Loucy (cell line): ENCODE measurements around the gene PCGF6.
"Not testable (repeated sequence)": the region's sequence is repeated elsewhere in the genome, so short reads cannot be mapped to it uniquely, and the experiment has no call there.

Experiments used
- H2AFZ ChIP-seq: fragments of 200-600 bp; sonication (generic); 2 replicates; pipeline ENCODE4 v1.6.0; 2016; ENCODE audit warnings: antibody characterized with exemption, mild to moderate bottlenecking, low read length, moderate library complexity
- H3F3A ChIP-seq: fragments of 200-600 bp; 2 replicates; pipeline ENCODE4 v1.6.0; 2016; ENCODE audit warnings: antibody characterized with exemption, low read depth, mild to moderate bottlenecking
- H3K27me3 ChIP-seq: fragments of 200-600 bp; sonication (generic); 2 replicates; pipeline ENCODE4 v1.6.1; 2014; ENCODE audit warnings: low read length, mild to moderate bottlenecking; ENCODE audit not compliant: insufficient read depth, poor library complexity, severe bottlenecking
- H3K36me3 ChIP-seq: fragments of 200-600 bp; sonication (generic); 2 replicates; pipeline ENCODE4 v1.6.1; 2016; ENCODE audit warnings: low read length; ENCODE audit not compliant: insufficient read depth
- H3K4me1 ChIP-seq: fragments of 200-600 bp; sonication (generic); 2 replicates; pipeline ENCODE4 v1.5.1; 2014; ENCODE audit warnings: low read length, mild to moderate bottlenecking; ENCODE audit not compliant: insufficient read depth, poor library complexity, severe bottlenecking
- H3K4me2 ChIP-seq: fragments of 200-600 bp; sonication (generic); 2 replicates; pipeline ENCODE4 v1.6.0; 2014; ENCODE audit warnings: antibody characterized with exemption, low read length, low read depth, mild to moderate bottlenecking; ENCODE audit not compliant: poor library complexity, severe bottlenecking
- H3K4me3 ChIP-seq: fragments of 200-600 bp; sonication (generic); 2 replicates; pipeline ENCODE4 v1.5.1; 2014; ENCODE audit warnings: low read length, mild to moderate bottlenecking, mixed read lengths; ENCODE audit not compliant: poor library complexity, severe bottlenecking
- H3K79me2 ChIP-seq: fragments of 200-600 bp; sonication (generic); 2 replicates; pipeline ENCODE4 v1.6.1; 2014; ENCODE audit warnings: low read length; ENCODE audit not compliant: insufficient read depth
- H3K9ac ChIP-seq: fragments of 200-600 bp; sonication (generic); 2 replicates; pipeline ENCODE4 v1.6.0; 2014; ENCODE audit warnings: mild to moderate bottlenecking, low read depth, low read length, moderate library complexity; ENCODE audit not compliant: poor library complexity, severe bottlenecking
- H3K9me2 ChIP-seq: fragments of 200-600 bp; sonication (generic); replicated peaks from 2 replicates; pipeline ENCODE4 v1.6.1; 2016; ENCODE audit warnings: low read depth, low read length, mixed read lengths
- H3K9me3 ChIP-seq: fragments of 200-600 bp; sonication (generic); 2 replicates; pipeline ENCODE4 v1.6.1; 2014; ENCODE audit warnings: mild to moderate bottlenecking, antibody characterized with exemption, low read length, low read depth; ENCODE audit not compliant: insufficient read depth
- H4K20me1 ChIP-seq: fragments of 200-600 bp; sonication (generic); 2 replicates; pipeline ENCODE4 v1.6.0; 2014; ENCODE audit warnings: antibody characterized with exemption, low read length, mild to moderate bottlenecking; ENCODE audit not compliant: insufficient read depth, poor library complexity, severe bottlenecking
- EZH2phosphoT487 ChIP-seq: fragments of 200-600 bp; IDR thresholded peaks from 2 replicates; pipeline ENCODE4 v1.6.1; 2018; ENCODE audit warnings: antibody characterized with exemption, mild to moderate bottlenecking, moderate library complexity, borderline replicate concordance
- TF ChIP-seq, protein P1 (sequence below): fragments of 200-600 bp; sonication (generic); conservative IDR thresholded peaks from 2 replicates; pipeline ENCODE4 v1.5.1; 2014; ENCODE audit warnings: mild to moderate bottlenecking, antibody characterized with exemption, low read length

The PCGF6 gene

GRCh38 chr10:103265717-103266329 is 85.1 kb downstream of the PCGF6 start:
- no peaks in the 10 kb centered on the region for H3K4me1 ChIP-seq
- no peak overlapping the region for H2AFZ ChIP-seq
- H3F3A ChIP-seq: no peaks in the 10 kb centered on the region
- no peaks in the 10 kb centered on the region for H3K9me2 ChIP-seq
- H3K9ac ChIP-seq: no peak overlapping the region
- H3K9me3 ChIP-seq: no peaks in the 10 kb centered on the region
- no peaks in the 10 kb centered on the region for H4K20me1 ChIP-seq
- no peaks in the 10 kb centered on the region for H3K36me3 ChIP-seq
- no peaks in the 10 kb centered on the region for H3K27me3 ChIP-seq
- no peak overlapping the region for H3K4me2 ChIP-seq
- TF ChIP-seq EZH2phosphoT487: no peak
- TF ChIP-seq, protein P1, sequence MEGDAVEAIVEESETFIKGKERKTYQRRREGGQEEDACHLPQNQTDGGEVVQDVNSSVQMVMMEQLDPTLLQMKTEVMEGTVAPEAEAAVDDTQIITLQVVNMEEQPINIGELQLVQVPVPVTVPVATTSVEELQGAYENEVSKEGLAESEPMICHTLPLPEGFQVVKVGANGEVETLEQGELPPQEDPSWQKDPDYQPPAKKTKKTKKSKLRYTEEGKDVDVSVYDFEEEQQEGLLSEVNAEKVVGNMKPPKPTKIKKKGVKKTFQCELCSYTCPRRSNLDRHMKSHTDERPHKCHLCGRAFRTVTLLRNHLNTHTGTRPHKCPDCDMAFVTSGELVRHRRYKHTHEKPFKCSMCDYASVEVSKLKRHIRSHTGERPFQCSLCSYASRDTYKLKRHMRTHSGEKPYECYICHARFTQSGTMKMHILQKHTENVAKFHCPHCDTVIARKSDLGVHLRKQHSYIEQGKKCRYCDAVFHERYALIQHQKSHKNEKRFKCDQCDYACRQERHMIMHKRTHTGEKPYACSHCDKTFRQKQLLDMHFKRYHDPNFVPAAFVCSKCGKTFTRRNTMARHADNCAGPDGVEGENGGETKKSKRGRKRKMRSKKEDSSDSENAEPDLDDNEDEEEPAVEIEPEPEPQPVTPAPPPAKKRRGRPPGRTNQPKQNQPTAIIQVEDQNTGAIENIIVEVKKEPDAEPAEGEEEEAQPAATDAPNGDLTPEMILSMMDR: no peak
- H3K4me3 ChIP-seq: no peak overlapping the region
- H3K79me2 ChIP-seq: no peaks in the 10 kb centered on the region

DNA sequence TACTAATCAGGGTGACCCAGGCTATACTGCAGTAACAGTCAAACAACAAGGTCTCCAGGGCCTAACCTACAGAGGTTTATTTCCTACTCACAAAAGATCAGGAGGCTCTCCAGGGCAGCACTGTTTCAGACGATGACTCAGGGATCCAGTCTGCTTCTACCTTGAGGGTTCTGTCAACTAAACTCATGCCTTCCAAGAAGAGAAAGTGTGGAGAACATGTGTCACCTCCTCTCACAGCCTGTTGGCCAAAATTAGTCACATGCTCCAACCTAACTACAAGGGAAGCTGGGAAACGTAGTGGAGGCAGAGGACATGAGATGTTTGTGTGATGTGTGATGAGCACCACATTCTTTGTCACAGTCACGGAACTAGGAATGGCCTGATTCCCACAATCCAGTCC is 88.7 kb downstream of the PCGF6 start:
- no peak overlapping the region for H3K4me3 ChIP-seq
- no peak overlapping the region for H3K9ac ChIP-seq
- no peaks in the 10 kb centered on the region for H3F3A ChIP-seq
- no peaks in the 10 kb centered on the region for H3K79me2 ChIP-seq
- no peaks in the 10 kb centered on the region for H4K20me1 ChIP-seq
- no peak for TF ChIP-seq EZH2phosphoT487
- TF ChIP-seq, protein P1: no peak
- no peak overlapping the region for H2AFZ ChIP-seq
- H3K4me1 ChIP-seq: no peaks in the 10 kb centered on the region
- no peaks in the 10 kb centered on the region for H3K9me3 ChIP-seq
- H3K4me2 ChIP-seq: no peak overlapping the region
- no peaks in the 10 kb centered on the region for H3K36me3 ChIP-seq
- no peaks in the 10 kb centered on the region for H3K27me3 ChIP-seq
- H3K9me2 ChIP-seq: no peaks in the 10 kb centered on the region

- Histone ChIP-seq H3K4me2 (no peak overlapping the region), H3K27me3 (no peaks in the 10 kb centered on the region), H3K9me3 (no peaks in the 10 kb centered on the region), H3K4me1 (no peaks in the 10 kb centered on the region), H3K79me2 (no peaks in the 10 kb centered on the region), H3K4me3 (no peak overlapping the region), H3K9ac (no peak overlapping the region), H3K36me3 (no peaks in the 10 kb centered on the region), H3K9me2 (no peaks in the 10 kb centered on the region), H2AFZ (no peak overlapping the region), H4K20me1 (no peaks in the 10 kb centered on the region), H3F3A (no peaks in the 10 kb centered on the region)
- no peak for TF ChIP-seq EZH2phosphoT487
- TF ChIP-seq, protein P1: no peak
Observed at GRCh38 chr10:103259989-103260388, 91.0 kb downstream of the PCGF6 start.

DNA sequence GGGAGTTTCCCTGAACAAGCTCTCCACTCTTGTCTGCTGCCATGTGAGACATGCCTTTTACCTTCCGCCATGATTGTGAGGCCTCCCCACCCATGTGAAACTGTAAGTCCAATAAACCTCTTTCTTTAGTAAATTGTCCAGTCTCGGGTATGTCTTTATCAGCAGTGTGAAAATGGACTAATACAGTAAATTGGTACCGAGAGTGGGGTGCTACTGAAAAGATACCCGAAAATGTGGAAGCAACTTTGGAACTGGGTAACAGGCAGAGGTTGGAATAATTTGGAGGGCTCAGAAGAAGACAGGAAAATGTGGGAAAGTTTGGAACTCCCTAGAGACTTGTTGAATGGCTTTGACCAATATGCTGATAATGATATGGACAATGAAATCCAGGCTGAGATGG is 92.0 kb downstream of the PCGF6 start:
- not testable (repeated sequence) for H3K27me3 ChIP-seq, H3K4me3 ChIP-seq, H2AFZ ChIP-seq, H3K4me2 ChIP-seq, H3K9me2 ChIP-seq, H3F3A ChIP-seq, H3K36me3 ChIP-seq, H3K9me3 ChIP-seq, H3K9ac ChIP-seq, H4K20me1 ChIP-seq, H3K79me2 ChIP-seq, H3K4me1 ChIP-seq
